NT2/D1 (cell line): Measurements from ENCODE around the gene SPTLC2.

Experiments used
- SUZ12 ChIP-seq: IDR thresholded peaks from 2 replicates; pipeline ENCODE4 v1.6.1; 2011; ENCODE audit not compliant: insufficient read length, insufficient read depth; ENCODE audit errors: extremely low read depth
- YY1 ChIP-seq: IDR thresholded peaks from 2 replicates; pipeline ENCODE4 v1.6.1; 2011; ENCODE audit not compliant: insufficient read length, insufficient read depth
- ZNF274 ChIP-seq: IDR thresholded peaks from 2 replicates; pipeline ENCODE4 v1.6.1; 2011; ENCODE audit warnings: mild to moderate bottlenecking, low read depth, low read length

- TF ChIP-seq YY1 (no peak), SUZ12 (no peak), ZNF274 (no peak)
These were observed 142.5 kb downstream of the SPTLC2 start for GRCh38 chr14:77473921-77474320.
